Activated CD8-positive, alpha-beta T cell treated with anti-CD3 and anti-CD28 coated beads, Interleukin-2, amount 10 ng/mL, durations not matched to agents 7 days and 5 days (primary cell): Measurements from ENCODE around the gene SWAP70. TPM values are rescaled to one million over a fixed set of nuclear protein-coding genes. Genes with fewer than 3 reads are reported as not detected.
A peak's percentile ranks its signal among the peaks of the same experiment; 100 is the strongest.

Experiments
- ATAC-seq: fragments of 150-1000 bp; cut with Tn5 transposase; one replicate; pipeline ENCODE4 v1.10.0; 2021; ENCODE audit warnings: moderate library complexity
- CTCF ChIA-PET: fragments of 350-600 bp; sonication (Branson Sonifier 250); formaldehyde crosslinking; loops from one replicate; lab custom pipeline; 2021; ENCODE audit warnings: antibody characterized with exemption; lab: Charles Lee
- POLR2A ChIA-PET: fragments of 350-600 bp; sonication (Branson Sonifier 250); formaldehyde crosslinking; loops from one replicate; lab custom pipeline; 2021; ENCODE audit warnings: antibody characterized with exemption; lab: Charles Lee
- DNase-seq: peaks from one replicate; pipeline ENCODE4 v3.0.0-alpha.2; 2020
- H3K27ac Mint-ChIP-seq: one replicate; pipeline ENCODE4 v1.8.0; 2021; ENCODE audit warnings: mild to moderate bottlenecking, mixed read lengths
- H3K27me3 Mint-ChIP-seq: one replicate; pipeline ENCODE4 v1.8.0; 2021; ENCODE audit warnings: low read depth, mixed read lengths
- H3K36me3 Mint-ChIP-seq: one replicate; pipeline ENCODE4 v1.8.0; 2021; ENCODE audit warnings: low read depth, mixed read lengths
- H3K4me1 Mint-ChIP-seq: one replicate; pipeline ENCODE4 v1.8.0; 2021; ENCODE audit warnings: low read depth, mixed read lengths
- H3K4me3 Mint-ChIP-seq: one replicate; pipeline ENCODE4 v1.8.0; 2021; ENCODE audit warnings: mild to moderate bottlenecking, mixed read lengths
- H3K9me3 Mint-ChIP-seq: one replicate; pipeline ENCODE4 v1.8.0; 2022; ENCODE audit warnings: mixed read lengths; ENCODE audit not compliant: insufficient read depth
- total RNA-seq, 2 experiments: library from RNA; stranded (reverse); gene quantifications; one replicate each; pipeline ENCODE4 v1.2.3, GENCODE V29; 2021

Gene SWAP70
- total RNA-seq, 2 experiments from 2014 or later = 11.5 to 13.3 TPM

DNA sequence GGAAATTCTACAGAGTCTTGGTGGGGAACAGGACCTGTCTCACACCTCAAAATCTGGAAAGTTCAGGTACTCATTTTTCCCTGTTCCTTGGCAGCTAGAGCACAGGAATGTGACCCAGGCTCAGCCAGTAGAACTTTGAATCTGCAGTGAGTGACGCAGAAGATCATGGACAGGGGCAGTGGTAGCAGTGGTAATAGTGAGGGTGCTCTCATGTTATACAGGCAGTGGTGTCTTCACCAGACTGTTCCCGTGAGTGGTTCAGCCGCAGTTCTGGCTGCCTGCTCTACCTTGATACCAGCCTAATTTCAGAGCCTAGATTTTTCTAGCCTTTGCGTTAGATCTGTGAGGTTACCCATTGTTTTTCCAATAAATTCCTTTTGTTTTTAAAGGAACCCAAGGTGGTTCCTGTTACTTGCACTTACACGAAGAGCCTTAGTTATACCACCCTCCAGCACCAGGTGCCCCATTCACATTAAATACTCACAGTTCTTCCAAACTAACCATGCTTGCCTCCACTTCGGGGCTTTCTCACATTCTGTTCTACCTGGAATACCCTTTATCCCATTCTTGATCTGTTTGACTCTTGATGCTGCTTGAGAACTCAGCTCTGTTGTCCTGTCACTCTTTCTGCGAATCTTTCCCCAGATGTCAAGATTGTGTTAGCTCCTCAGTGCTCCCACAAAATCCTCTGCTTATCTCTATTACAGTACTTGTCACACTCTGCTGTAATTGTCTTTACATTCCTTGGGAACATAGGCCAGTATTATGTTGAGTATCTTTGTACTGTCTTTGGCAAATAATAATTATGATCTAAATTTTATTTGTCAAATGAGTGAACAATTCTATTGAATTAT lies 47.8 kb downstream of the SWAP70 start:
- Mint-ChIP-seq H3K36me3 (peaks cover 9% of the 10 kb centered on the region), H3K4me1 (peaks cover 3% of the 10 kb centered on the region), H3K9me3 (no peaks in the 10 kb centered on the region), H3K27me3 (peaks cover 3% of the 10 kb centered on the region), H3K4me3 (no peak overlapping the region), H3K27ac (no peak overlapping the region)
- ChIA-PET CTCF (no interaction called here), POLR2A (no interaction called here)
- ATAC-seq (no peak), DNase-seq (no peak)

DNA sequence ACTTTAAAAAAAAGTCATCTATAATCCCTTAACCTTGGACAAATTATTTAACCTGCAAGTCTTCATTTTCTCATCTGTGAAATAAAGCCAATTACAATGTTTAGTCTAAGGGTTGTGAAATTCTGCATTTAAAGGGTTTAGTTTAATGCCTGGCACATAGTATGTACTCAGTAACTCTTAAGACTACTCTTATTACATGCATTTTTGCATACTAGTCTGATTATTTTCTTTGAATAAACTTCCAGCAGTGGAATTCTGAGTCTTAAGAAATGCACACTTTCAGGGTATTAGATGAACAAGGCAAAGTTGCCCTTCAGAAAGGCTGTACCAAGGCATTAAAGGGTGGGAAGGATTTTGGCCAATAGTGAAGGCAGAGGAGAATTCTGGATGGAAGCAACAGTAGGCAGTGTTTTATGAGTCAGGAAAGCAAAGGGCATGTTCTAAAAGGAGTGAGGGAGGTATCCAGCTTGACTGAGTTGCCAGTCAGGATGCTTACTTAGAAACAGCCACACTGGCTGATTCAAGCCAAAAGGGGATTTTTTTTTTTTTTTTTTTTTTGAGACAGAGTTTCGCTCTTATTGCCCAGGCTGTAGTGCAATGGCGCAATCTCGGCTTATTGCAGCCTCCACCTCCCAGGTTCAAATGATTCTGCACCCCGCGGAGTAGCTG lies 50.5 kb downstream of the SWAP70 start:
- ChIA-PET POLR2A (no interaction called here), CTCF (interaction anchor here (1.3 to 2.6 kb wide), 2 partner anchors 12 to 34 kb away, joined by 4 to 12 read pairs; no protein-coding TSS in a partner anchor)
- Mint-ChIP-seq H3K27me3 (peaks cover 3% of the 10 kb centered on the region), H3K9me3 (no peaks in the 10 kb centered on the region), H3K4me3 (no peak overlapping the region), H3K27ac (no peak overlapping the region), H3K4me1 (peaks cover 9% of the 10 kb centered on the region), H3K36me3 (peaks cover 12% of the 10 kb centered on the region)
- ATAC-seq = no peak
- no peak for DNase-seq

DNA sequence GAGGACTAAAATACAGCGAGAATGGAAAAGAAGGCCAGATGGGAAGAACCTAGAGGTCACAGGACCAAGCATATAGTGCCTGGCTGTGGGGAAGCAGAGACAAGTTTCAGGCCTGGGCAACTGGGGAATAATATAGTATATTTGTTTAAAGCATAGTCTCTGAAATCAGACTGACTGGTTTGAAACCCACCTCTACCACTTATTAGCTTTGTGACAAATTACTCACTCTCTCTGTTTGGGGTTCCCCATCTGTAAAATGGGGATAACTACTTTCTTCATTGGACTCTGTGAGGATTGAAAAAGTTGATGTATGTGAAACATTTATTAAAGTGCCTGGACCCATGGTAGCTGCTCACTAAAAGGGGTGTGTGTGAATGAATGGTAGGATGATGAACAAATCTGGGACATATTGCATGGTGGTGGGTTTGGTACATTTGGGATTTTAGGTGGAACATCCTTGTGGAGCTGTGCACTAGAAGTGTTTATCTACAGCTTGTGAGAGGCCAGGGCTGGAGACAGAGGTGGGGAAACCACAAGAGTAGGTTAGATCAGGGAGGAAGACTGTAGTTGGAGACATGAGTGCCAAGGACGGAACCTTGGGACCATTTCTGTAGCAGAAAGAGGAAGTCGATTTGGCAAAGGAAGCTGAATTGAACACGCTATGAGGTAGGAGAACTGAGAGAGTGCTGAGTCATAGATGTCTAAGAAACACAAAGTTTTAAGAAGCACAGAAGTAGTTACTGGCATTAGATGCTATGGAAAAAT lies 52.6 kb downstream of the SWAP70 start:
- Mint-ChIP-seq H3K36me3 (peaks cover 15% of the 10 kb centered on the region), H3K4me1 (peaks cover 21% of the 10 kb centered on the region), H3K27ac (peak overlapping the region; percentile 2), H3K9me3 (no peaks in the 10 kb centered on the region), H3K27me3 (peaks cover 3% of the 10 kb centered on the region), H3K4me3 (no peak overlapping the region)
- no peak for DNase-seq
- ChIA-PET POLR2A (interaction anchor here (1.5 kb wide), 1 partner anchor 353 kb away, joined by 3 read pairs; no protein-coding TSS in a partner anchor), CTCF (interaction anchor here (0.9 to 2.6 kb wide), 3 partner anchors 16 to 32 kb away, joined by 3 to 12 read pairs (median 3); no protein-coding TSS in a partner anchor)
- no peak for ATAC-seq

DNA sequence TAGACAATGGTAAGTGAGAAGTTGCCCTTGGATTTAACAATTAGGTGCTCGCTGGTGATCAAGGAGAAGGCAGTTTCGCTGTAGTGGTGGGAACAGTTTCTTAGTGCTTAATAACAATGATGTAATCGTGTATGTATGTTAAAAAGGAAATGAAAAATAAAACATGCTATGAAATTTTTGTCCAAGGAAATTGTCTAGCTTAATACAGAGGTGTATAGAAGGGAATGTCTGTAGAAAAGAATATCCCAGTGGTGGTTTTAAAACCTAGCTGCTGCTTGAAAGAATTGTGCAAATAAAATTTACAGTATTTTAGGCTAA lies 53.1 kb downstream of the SWAP70 start:
- H3K9me3 Mint-ChIP-seq = no peaks in the 10 kb centered on the region
- DNase-seq = no peak
- ChIA-PET CTCF (interaction anchor here (0.9 to 2.6 kb wide), 3 partner anchors 17 to 32 kb away, joined by 3 to 12 read pairs (median 3); no protein-coding TSS in a partner anchor), POLR2A (interaction anchor here (1.5 kb wide), 1 partner anchor 353 kb away, joined by 3 read pairs; no protein-coding TSS in a partner anchor)
- peak overlapping the region; percentile 2 for H3K27ac Mint-ChIP-seq
- H3K27me3 Mint-ChIP-seq = peaks cover under 1% of the 10 kb centered on the region
- no peak for ATAC-seq
- H3K4me3 Mint-ChIP-seq = no peak overlapping the region
- peaks cover 15% of the 10 kb centered on the region for H3K36me3 Mint-ChIP-seq
- H3K4me1 Mint-ChIP-seq = peaks cover 21% of the 10 kb centered on the region

DNA sequence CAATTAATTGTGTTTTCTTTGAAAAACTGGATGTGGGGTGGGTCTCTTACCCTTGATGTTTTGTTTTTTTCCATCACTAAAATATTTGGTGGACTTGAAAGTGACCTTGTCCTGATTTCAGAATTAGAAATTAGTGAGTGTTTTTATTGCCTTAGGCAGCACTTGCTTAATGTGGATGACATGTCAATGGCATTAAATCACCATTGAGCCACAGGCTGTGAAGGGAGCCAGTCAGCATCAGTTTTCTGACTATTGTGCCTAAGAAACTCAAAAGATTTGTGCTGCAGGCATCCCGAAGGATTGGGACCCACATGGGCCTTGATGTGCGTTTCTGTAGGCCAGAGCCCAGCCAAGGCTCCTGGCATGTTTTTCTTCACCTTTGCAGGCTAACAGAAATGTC lies 53.8 kb downstream of the SWAP70 start:
- no peak for DNase-seq
- Mint-ChIP-seq H3K9me3 (no peaks in the 10 kb centered on the region), H3K4me1 (peaks cover 21% of the 10 kb centered on the region), H3K27ac (no peak overlapping the region), H3K36me3 (peaks cover 15% of the 10 kb centered on the region), H3K27me3 (no peaks in the 10 kb centered on the region), H3K4me3 (no peak overlapping the region)
- POLR2A ChIA-PET = interaction anchor here (1.5 kb wide), 1 partner anchor 354 kb away, joined by 3 read pairs; no protein-coding TSS in a partner anchor
- no peak for ATAC-seq
- CTCF ChIA-PET = interaction anchor here (0.9 to 1.4 kb wide), 2 partner anchors 18 to 24 kb away, joined by 3 read pairs; no protein-coding TSS in a partner anchor

DNA sequence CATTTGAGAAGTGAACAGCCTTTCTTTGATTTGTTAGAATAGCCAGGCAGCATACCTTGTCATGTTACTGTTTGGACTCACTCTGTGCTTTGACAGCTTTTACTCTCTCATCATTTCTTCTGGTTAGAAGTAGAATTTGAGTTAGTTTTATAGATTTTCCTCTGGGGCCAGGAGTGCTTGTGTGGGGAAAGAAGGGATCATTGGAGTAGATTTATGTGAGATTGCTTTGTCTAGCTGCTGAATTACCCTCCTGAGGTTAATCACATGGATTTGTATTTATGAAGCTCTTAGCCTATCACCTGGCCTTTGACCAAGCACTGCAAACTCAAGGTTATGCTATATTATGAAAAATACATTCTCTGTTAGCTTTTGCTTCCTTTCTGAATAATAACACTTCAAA lies 54.3 kb downstream of the SWAP70 start:
- DNase-seq = no peak
- peaks cover 21% of the 10 kb centered on the region for H3K4me1 Mint-ChIP-seq
- no peak overlapping the region for H3K27ac Mint-ChIP-seq
- POLR2A ChIA-PET = no interaction called here
- no peak overlapping the region for H3K4me3 Mint-ChIP-seq
- H3K9me3 Mint-ChIP-seq = no peaks in the 10 kb centered on the region
- CTCF ChIA-PET = no interaction called here
- no peaks in the 10 kb centered on the region for H3K27me3 Mint-ChIP-seq
- H3K36me3 Mint-ChIP-seq = peaks cover 15% of the 10 kb centered on the region
- ATAC-seq = no peak

DNA sequence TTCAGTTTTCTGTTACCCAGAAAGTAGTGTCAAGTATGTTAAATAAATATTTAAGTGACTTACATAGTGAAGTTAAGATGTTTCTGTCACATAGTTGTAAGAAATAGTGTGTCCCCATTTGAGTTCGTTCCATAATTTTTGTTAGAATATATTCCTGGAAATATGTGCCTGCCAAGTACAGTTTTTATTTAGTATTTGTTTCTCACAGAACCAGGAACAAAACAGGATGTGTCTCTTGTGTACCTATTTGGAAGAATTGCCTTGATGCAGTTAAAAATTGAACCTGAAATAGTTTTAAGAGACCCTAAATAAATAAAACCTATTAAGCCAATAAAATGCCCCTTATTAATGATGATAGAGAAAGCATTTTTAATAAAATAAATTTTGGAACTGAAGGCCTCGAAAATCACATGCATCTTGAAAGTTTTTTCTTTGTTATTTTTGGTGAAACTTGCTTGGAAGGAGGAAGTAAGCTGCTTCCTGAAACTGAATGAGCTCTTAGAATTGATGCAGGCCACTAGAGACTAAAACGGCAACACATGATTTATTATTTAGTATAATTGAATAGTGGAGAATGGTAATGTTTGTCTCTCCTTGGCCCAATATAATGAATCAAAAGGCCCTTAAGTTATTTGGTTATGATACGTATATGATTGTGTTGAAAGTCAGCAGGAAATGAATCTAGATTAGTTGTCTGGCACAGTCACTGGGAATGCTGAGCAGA lies 55.9 kb downstream of the SWAP70 start:
- Mint-ChIP-seq H3K36me3 (peaks cover 12% of the 10 kb centered on the region), H3K27me3 (no peaks in the 10 kb centered on the region), H3K27ac (peak overlapping the region; percentile 61), H3K4me1 (peaks cover 21% of the 10 kb centered on the region), H3K9me3 (no peaks in the 10 kb centered on the region), H3K4me3 (no peak overlapping the region)
- POLR2A ChIA-PET = interaction anchor here (0.7 kb wide), 1 partner anchor 107 kb away, joined by 3 read pairs; no protein-coding TSS in a partner anchor
- CTCF ChIA-PET = interaction anchor here (1.1 kb wide), 1 partner anchor 29 kb away, joined by 4 read pairs; no protein-coding TSS in a partner anchor
- no peak for ATAC-seq
- no peak for DNase-seq

DNA sequence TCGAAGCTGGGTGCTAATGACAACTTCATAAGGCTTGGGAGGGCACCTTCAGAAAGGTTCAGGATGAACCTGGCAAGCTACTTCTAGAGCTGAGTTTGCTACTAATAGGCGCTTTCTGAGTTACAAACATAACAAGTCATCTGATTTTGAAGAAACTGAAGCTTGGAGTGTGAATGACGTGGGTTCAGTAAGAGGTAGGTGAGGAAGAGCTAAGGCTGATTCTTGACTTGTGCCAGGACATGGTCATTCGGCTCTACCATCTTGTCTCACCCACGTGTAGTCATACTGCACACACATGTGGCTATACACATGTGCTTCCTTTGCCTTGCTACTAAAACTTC lies 56.4 kb downstream of the SWAP70 start:
- no peaks in the 10 kb centered on the region for H3K27me3 Mint-ChIP-seq
- DNase-seq (no peak), ATAC-seq (no peak)
- H3K36me3 Mint-ChIP-seq = peaks cover 12% of the 10 kb centered on the region
- ChIA-PET POLR2A (interaction anchor here (0.7 kb wide), 1 partner anchor 107 kb away, joined by 3 read pairs; no protein-coding TSS in a partner anchor), CTCF (interaction anchor here (1.1 kb wide), 1 partner anchor 29 kb away, joined by 4 read pairs; no protein-coding TSS in a partner anchor)
- H3K4me3 Mint-ChIP-seq = no peak overlapping the region
- peak overlapping the region; percentile 61 for H3K27ac Mint-ChIP-seq
- no peaks in the 10 kb centered on the region for H3K9me3 Mint-ChIP-seq
- H3K4me1 Mint-ChIP-seq = peaks cover 21% of the 10 kb centered on the region

DNA sequence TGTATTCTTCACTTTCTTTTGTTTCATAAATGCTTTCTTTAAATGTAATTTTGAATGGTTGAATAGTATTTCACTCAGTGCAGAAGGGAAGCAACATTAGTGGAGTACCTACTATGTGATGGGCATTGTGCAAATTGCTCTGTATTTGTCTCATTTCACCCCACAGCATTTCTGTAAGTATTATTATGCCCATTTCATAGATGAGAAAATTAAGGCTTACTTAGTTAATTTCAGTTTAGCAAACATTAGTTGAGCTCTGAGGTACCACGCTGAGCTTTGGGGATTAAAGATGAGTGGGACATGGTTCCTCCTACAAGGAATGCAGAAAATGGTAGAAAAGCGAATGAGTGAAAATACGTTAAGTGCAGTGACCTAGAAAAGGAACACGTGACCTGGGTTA lies 58.1 kb downstream of the SWAP70 start:
- ChIA-PET CTCF (no interaction called here), POLR2A (no interaction called here)
- H3K9me3 Mint-ChIP-seq = no peaks in the 10 kb centered on the region
- H3K4me3 Mint-ChIP-seq = no peak overlapping the region
- no peaks in the 10 kb centered on the region for H3K27me3 Mint-ChIP-seq
- H3K27ac Mint-ChIP-seq = no peak overlapping the region
- no peak for ATAC-seq
- H3K36me3 Mint-ChIP-seq = peaks cover 3% of the 10 kb centered on the region
- H3K4me1 Mint-ChIP-seq = peaks cover 20% of the 10 kb centered on the region
- DNase-seq = no peak

DNA sequence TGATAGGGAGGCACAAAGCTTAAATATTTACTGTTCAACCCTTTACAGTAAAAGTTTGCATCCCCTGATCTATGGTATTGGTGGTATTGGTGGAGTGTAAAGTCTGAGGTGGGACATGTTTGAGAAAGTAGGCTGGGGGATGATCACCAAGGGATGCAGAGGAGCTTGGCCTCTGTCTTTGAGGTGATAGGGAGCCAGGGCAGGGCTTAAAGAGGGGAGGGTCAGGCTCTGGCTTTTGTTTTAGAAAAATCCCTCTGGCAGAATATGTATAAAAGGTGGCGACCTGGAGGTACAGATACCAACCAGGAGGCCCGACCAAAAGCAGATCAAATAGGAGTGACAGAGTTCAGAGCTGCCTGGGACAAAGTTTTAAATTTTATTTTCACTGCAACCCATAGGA lies 59.0 kb downstream of the SWAP70 start:
- Mint-ChIP-seq H3K36me3 (peaks cover 2% of the 10 kb centered on the region), H3K4me3 (no peak overlapping the region), H3K27ac (no peak overlapping the region), H3K4me1 (peaks cover 17% of the 10 kb centered on the region), H3K27me3 (no peaks in the 10 kb centered on the region), H3K9me3 (no peaks in the 10 kb centered on the region)
- ChIA-PET CTCF (interaction anchor here (1.0 kb wide), 1 partner anchor 25 kb away, joined by 3 read pairs; no protein-coding TSS in a partner anchor), POLR2A (no interaction called here)
- DNase-seq = no peak
- no peak for ATAC-seq
